ENCODE results near the gene CTDSP1.

CTDSP1 gene

DNA sequence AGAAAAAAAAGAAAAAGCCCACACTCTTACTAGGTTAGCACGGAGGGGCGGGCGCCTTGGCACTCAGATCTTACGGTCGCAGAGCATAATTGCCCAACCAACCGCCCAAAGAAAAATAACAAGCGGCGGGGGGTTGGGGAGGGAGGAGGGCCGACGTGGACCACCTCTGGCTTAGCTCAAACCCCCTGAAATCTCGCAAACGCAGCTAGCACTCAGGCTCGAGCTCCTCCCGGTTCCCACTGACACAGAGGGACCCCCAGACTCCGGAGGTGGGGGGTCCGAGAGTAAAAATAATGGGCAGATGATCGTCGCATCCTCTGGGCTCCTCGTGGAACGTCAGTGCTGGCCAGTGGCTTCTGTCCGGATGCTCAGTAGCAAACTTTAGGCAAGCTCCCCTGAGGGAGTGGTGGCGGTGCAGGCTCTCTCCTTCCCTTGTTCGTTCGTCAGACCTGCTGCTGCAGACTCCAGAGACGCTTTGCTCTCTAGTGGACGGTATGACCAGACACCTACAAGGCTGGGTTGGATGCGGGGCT, 31.0 kb upstream of the CTDSP1 start:
- Histone ChIP-seq H2BK15ac (ENCODE audit: low read length) (no peak overlapping the region), H3K4me3 (ENCODE audit: low read length in 2 of 2) (no peak overlapping the region), H3K4me2 (ENCODE audit: insufficient read depth, low read length, poor library complexity, severe bottlenecking) (no peak overlapping the region), H2BK120ac (ENCODE audit: low read depth, low read length) (no peak overlapping the region), H4K91ac (ENCODE audit: low read depth, low read length, poor library complexity) (no peak overlapping the region), H3K18ac (ENCODE audit: low read length) (peak overlapping the region; percentile 95), H3K27me3 (ENCODE audit: control insufficient read depth in 3 of 3, insufficient read depth in 3 of 3, low read depth in 1 of 3, low read length in 3 of 3) (peaks cover 0 to 51% (median 5%) of the 10 kb centered on the region in 3 experiments), H3K4me1 (ENCODE audit: control insufficient read depth in 2 of 2, insufficient read depth in 1 of 2, low read depth in 1 of 2, low read length in 2 of 2) (peaks cover 0 to 3% of the 10 kb centered on the region in 2 donors), H2AFZ (ENCODE audit: low read length) (peak overlapping the region; percentile 56), H2AK5ac (ENCODE audit: low read depth, low read length) (no peak overlapping the region), H2BK5ac (ENCODE audit: low read length) (no peak overlapping the region), H3K9ac (ENCODE audit: low read depth, low read length, poor library complexity) (no peak overlapping the region), H3K23ac (ENCODE audit: low read depth, low read length, poor library complexity) (no peak overlapping the region), H4K8ac (ENCODE audit: low read depth, low read length) (no peak overlapping the region), H3K36me3 (replicated peaks in 1 of 2; ENCODE audit: control insufficient read depth in 2 of 2, insufficient read depth in 2 of 2, low read length in 2 of 2) (no peaks in the 10 kb centered on the region), H3K9me3 (replicated peaks in 1 of 2; ENCODE audit: control insufficient read depth in 2 of 2, insufficient read depth in 1 of 2, low read depth in 1 of 2, low read length in 2 of 2) (peaks cover 4 to 7% of the 10 kb centered on the region in 2 donors), H2BK12ac (ENCODE audit: low read length) (no peak overlapping the region), H3K4ac (ENCODE audit: low read length) (no peak overlapping the region), H3K27ac (replicated peaks; ENCODE audit: low read length) (peak overlapping the region; percentile 21), H3K14ac (ENCODE audit: low read length) (no peak overlapping the region), H3K79me1 (ENCODE audit: low read depth, low read length) (no peaks in the 10 kb centered on the region)
- no peak for DNase-seq (ENCODE audit: low spot score)
- WGBS, 2 donors (ENCODE audit: extremely low coverage in 2 of 2, insufficient read length in 2 of 2, insufficient replicate concordance in 1 of 2) = no CpG with 5 or more reads among the region's 27 CpGs

DNA sequence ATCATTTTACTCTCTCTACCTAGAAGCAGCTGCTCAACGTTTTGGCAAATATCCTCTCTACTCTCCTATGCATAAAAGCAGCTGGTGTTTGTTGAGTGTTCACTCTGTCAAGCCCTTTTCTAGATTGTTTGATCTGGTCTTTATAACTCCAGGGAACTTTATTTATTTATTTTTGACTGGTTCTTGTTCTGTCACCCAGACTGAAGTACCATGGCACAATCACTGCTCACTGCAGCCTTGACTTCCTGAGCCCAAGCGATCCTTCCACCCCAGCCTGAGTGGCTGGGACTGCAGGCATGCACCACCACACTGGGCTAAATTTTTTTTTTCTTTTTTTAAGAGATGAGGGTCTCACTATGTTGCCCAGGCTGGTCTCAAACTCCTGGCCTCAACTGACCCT, 30.3 kb upstream of the CTDSP1 start:
- Histone ChIP-seq H3K4ac (ENCODE audit: low read length) (no peak overlapping the region), H3K4me2 (ENCODE audit: insufficient read depth, low read length, poor library complexity, severe bottlenecking) (no peak overlapping the region), H3K4me3 (ENCODE audit: low read length in 2 of 2) (no peak overlapping the region), H3K9me3 (replicated peaks in 1 of 2; ENCODE audit: control insufficient read depth in 2 of 2, insufficient read depth in 1 of 2, low read depth in 1 of 2, low read length in 2 of 2) (peaks cover 4 to 7% of the 10 kb centered on the region in 2 donors), H3K4me1 (ENCODE audit: control insufficient read depth in 2 of 2, insufficient read depth in 1 of 2, low read depth in 1 of 2, low read length in 2 of 2) (peaks cover 0 to 3% of the 10 kb centered on the region in 2 donors), H3K79me1 (ENCODE audit: low read depth, low read length) (no peaks in the 10 kb centered on the region), H2BK120ac (ENCODE audit: low read depth, low read length) (no peak overlapping the region), H3K36me3 (replicated peaks in 1 of 2; ENCODE audit: control insufficient read depth in 2 of 2, insufficient read depth in 2 of 2, low read length in 2 of 2) (no peaks in the 10 kb centered on the region), H3K27ac (replicated peaks; ENCODE audit: low read length) (no peak overlapping the region), H3K9ac (ENCODE audit: low read depth, low read length, poor library complexity) (no peak overlapping the region), H2BK12ac (ENCODE audit: low read length) (no peak overlapping the region), H3K18ac (ENCODE audit: low read length) (no peak overlapping the region), H4K8ac (ENCODE audit: low read depth, low read length) (no peak overlapping the region), H2BK15ac (ENCODE audit: low read length) (no peak overlapping the region), H2AK5ac (ENCODE audit: low read depth, low read length) (no peak overlapping the region), H2AFZ (ENCODE audit: low read length) (no peak overlapping the region), H3K14ac (ENCODE audit: low read length) (no peak overlapping the region), H3K27me3 (ENCODE audit: control insufficient read depth in 3 of 3, insufficient read depth in 3 of 3, low read depth in 1 of 3, low read length in 3 of 3) (peaks cover 0 to 51% (median 2%) of the 10 kb centered on the region in 3 experiments), H4K91ac (ENCODE audit: low read depth, low read length, poor library complexity) (no peak overlapping the region), H3K23ac (ENCODE audit: low read depth, low read length, poor library complexity) (no peak overlapping the region), H2BK5ac (ENCODE audit: low read length) (no peak overlapping the region)
- WGBS, 2 donors (ENCODE audit: extremely low coverage in 2 of 2, insufficient read length in 2 of 2, insufficient replicate concordance in 1 of 2) = no CpG with 5 or more reads among the region's 2 CpGs
- no peak for DNase-seq (ENCODE audit: low spot score)

DNA sequence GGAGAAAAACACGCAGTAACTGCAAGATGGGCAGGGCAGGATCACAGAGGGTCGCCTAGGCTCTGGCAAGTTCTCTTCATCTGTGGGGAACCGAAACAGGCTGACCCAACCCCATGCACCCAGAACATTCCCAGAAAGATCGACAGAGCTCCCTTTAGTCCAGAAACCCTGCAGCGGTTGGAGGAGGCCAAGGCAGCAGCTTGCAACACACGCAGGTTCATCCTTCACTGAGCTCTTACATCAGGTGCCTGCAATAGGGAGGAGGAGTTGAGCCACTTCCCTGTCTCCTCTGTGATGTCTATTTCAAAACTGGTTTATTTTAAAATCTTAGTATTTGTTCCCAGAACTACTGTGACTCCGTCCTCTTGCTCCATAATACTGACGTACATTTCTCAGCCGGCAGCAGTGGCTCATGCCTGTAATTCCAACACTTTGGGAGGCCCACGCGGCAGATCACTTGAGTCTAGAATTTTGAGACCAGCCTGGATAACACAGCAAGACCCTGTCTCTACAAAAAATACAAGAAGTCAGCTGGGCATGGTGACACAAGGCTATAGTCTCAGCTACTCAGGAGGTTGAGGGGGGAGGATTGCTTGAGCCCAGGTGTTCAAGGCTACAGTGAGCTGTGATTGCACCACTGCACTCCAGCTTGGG, 29.1 kb upstream of the CTDSP1 start:
- Histone ChIP-seq H3K9ac (ENCODE audit: low read depth, low read length, poor library complexity) (no peak overlapping the region), H4K8ac (ENCODE audit: low read depth, low read length) (no peak overlapping the region)
- no CpG with 5 or more reads among the region's 11 CpGs for WGBS, 2 donors (ENCODE audit: extremely low coverage in 2 of 2, insufficient read length in 2 of 2, insufficient replicate concordance in 1 of 2)

DNA sequence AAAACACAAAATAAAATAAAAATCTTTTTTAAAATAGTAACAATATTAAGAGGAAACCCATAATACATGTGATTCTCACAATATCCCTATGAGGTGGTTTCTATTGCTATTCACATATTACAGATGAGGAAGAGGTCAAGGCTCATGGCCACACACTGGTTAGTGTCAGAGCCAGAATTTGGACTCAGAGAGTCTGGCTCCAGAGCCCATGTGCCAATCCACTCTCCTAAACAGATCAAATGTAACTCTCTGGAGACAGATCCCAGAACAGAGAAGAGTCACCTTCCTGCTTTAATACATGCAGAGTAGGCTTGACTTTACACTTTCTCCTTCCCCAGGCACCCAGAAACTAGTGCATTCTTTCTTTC, 27.7 kb upstream of the CTDSP1 start:
- Histone ChIP-seq H3K27ac (replicated peaks; ENCODE audit: low read length) (no peak overlapping the region), H3K4me3 (ENCODE audit: low read length in 2 of 2) (no peak overlapping the region), H3K14ac (ENCODE audit: low read length) (no peak overlapping the region)

More for the DNA sequence above, 29.1 kb upstream of the CTDSP1 start:
- H3K14ac ChIP-seq (ENCODE audit: low read length) = no peak overlapping the region
- H3K18ac ChIP-seq (ENCODE audit: low read length) = no peak overlapping the region
- no peak for DNase-seq (ENCODE audit: low spot score)
- no peak overlapping the region for H4K91ac ChIP-seq (ENCODE audit: low read depth, low read length, poor library complexity)
- no peak overlapping the region for H2BK120ac ChIP-seq (ENCODE audit: low read depth, low read length)
- H3K4ac ChIP-seq (ENCODE audit: low read length) = no peak overlapping the region
- peaks cover 0 to 54% (median 2%) of the 10 kb centered on the region in 3 experiments for H3K27me3 ChIP-seq (ENCODE audit: control insufficient read depth in 3 of 3, insufficient read depth in 3 of 3, low read depth in 1 of 3, low read length in 3 of 3)
- H3K27ac ChIP-seq (replicated peaks; ENCODE audit: low read length) = no peak overlapping the region
- no peak overlapping the region for H3K4me3 ChIP-seq (ENCODE audit: low read length in 2 of 2)
- H3K9me3 ChIP-seq (replicated peaks in 1 of 2; ENCODE audit: control insufficient read depth in 2 of 2, insufficient read depth in 1 of 2, low read depth in 1 of 2, low read length in 2 of 2) = peaks cover 4 to 7% of the 10 kb centered on the region in 2 donors
- no peak overlapping the region for H2AFZ ChIP-seq (ENCODE audit: low read length)
- peaks cover 0 to 3% of the 10 kb centered on the region in 2 donors for H3K4me1 ChIP-seq (ENCODE audit: control insufficient read depth in 2 of 2, insufficient read depth in 1 of 2, low read depth in 1 of 2, low read length in 2 of 2)
- no peaks in the 10 kb centered on the region for H3K36me3 ChIP-seq (replicated peaks in 1 of 2; ENCODE audit: control insufficient read depth in 2 of 2, insufficient read depth in 2 of 2, low read length in 2 of 2)
- H2BK5ac ChIP-seq (ENCODE audit: low read length) = no peak overlapping the region
- H2BK15ac ChIP-seq (ENCODE audit: low read length) = no peak overlapping the region
- no peak overlapping the region for H3K23ac ChIP-seq (ENCODE audit: low read depth, low read length, poor library complexity)
- no peak overlapping the region for H2AK5ac ChIP-seq (ENCODE audit: low read depth, low read length)
- H3K79me1 ChIP-seq (ENCODE audit: low read depth, low read length) = no peaks in the 10 kb centered on the region
- no peak overlapping the region for H2BK12ac ChIP-seq (ENCODE audit: low read length)
- H3K4me2 ChIP-seq (ENCODE audit: insufficient read depth, low read length, poor library complexity, severe bottlenecking) = no peak overlapping the region

More for the DNA sequence above, 27.7 kb upstream of the CTDSP1 start:
- no peak overlapping the region for H3K4ac ChIP-seq (ENCODE audit: low read length)
- no peak overlapping the region for H4K8ac ChIP-seq (ENCODE audit: low read depth, low read length)
- H3K79me1 ChIP-seq (ENCODE audit: low read depth, low read length) = no peaks in the 10 kb centered on the region
- no peak overlapping the region for H2BK120ac ChIP-seq (ENCODE audit: low read depth, low read length)
- no peak for DNase-seq (ENCODE audit: low spot score)
- H3K9me3 ChIP-seq (replicated peaks in 1 of 2; ENCODE audit: control insufficient read depth in 2 of 2, insufficient read depth in 1 of 2, low read depth in 1 of 2, low read length in 2 of 2) = peaks cover 0 to under 1% of the 10 kb centered on the region in 2 donors
- peaks cover 0 to 48% (median 2%) of the 10 kb centered on the region in 3 experiments for H3K27me3 ChIP-seq (ENCODE audit: control insufficient read depth in 3 of 3, insufficient read depth in 3 of 3, low read depth in 1 of 3, low read length in 3 of 3)
- no peak overlapping the region for H3K18ac ChIP-seq (ENCODE audit: low read length)
- no peak overlapping the region for H3K4me2 ChIP-seq (ENCODE audit: insufficient read depth, low read length, poor library complexity, severe bottlenecking)
- H2BK12ac ChIP-seq (ENCODE audit: low read length) = no peak overlapping the region
- H3K23ac ChIP-seq (ENCODE audit: low read depth, low read length, poor library complexity) = no peak overlapping the region
- no peak overlapping the region for H2BK15ac ChIP-seq (ENCODE audit: low read length)
- H2AFZ ChIP-seq (ENCODE audit: low read length) = no peak overlapping the region
- no peak overlapping the region for H4K91ac ChIP-seq (ENCODE audit: low read depth, low read length, poor library complexity)
- peaks cover 0 to 3% of the 10 kb centered on the region in 2 donors for H3K4me1 ChIP-seq (ENCODE audit: control insufficient read depth in 2 of 2, insufficient read depth in 1 of 2, low read depth in 1 of 2, low read length in 2 of 2)
- H2BK5ac ChIP-seq (ENCODE audit: low read length) = no peak overlapping the region
- H3K36me3 ChIP-seq (replicated peaks in 1 of 2; ENCODE audit: control insufficient read depth in 2 of 2, insufficient read depth in 2 of 2, low read length in 2 of 2) = no peaks in the 10 kb centered on the region
- no peak overlapping the region for H3K9ac ChIP-seq (ENCODE audit: low read depth, low read length, poor library complexity)
- H2AK5ac ChIP-seq (ENCODE audit: low read depth, low read length) = no peak overlapping the region

Data from neuronal stem cell (in vitro differentiated cells).